Smooth muscle cell (in vitro differentiated cells): ENCODE results near the gene SREBF2. TPM values are rescaled to one million over a fixed set of nuclear protein-coding genes. Genes with fewer than 3 reads are reported as not detected.

Experiments used
- DNase-seq: peaks from one replicate; lab custom pipeline; 2025; ENCODE audit not compliant: unreplicated experiment; lab: John Stamatoyannopoulos, UW
- H2AFZ ChIP-seq: fragments of 200-600 bp; sonication (generic); 2 replicates; pipeline ENCODE4 v1.6.0; 2016; ENCODE audit warnings: antibody characterized with exemption, low read depth, mild to moderate bottlenecking
- H3F3A ChIP-seq: fragments of 200-600 bp; sonication (generic); 2 replicates; pipeline ENCODE4 v1.6.0; 2017; ENCODE audit warnings: antibody characterized with exemption, low read depth
- H3K27ac ChIP-seq: fragments of 200-600 bp; sonication (generic); 2 replicates; pipeline ENCODE4 v1.5.1; 2016; ENCODE audit warnings: low read depth, mild to moderate bottlenecking
- H3K27me3 ChIP-seq: fragments of 200-600 bp; sonication (generic); 2 replicates; pipeline ENCODE4 v1.6.1; 2016; ENCODE audit warnings: low read depth, mild to moderate bottlenecking
- H3K36me3 ChIP-seq: fragments of 200-600 bp; sonication (generic); 2 replicates; pipeline ENCODE4 v1.5.1; 2016; ENCODE audit warnings: low read depth
- H3K4me1 ChIP-seq: fragments of 200-600 bp; sonication (generic); 2 replicates; pipeline ENCODE4 v1.5.1; 2016; ENCODE audit warnings: low read depth
- H3K4me2 ChIP-seq: fragments of 200-600 bp; sonication (generic); 2 replicates; pipeline ENCODE4 v1.6.0; 2016; ENCODE audit warnings: mild to moderate bottlenecking
- H3K4me3 ChIP-seq: fragments of 200-600 bp; sonication (generic); 2 replicates; pipeline ENCODE4 v1.5.1; 2016; ENCODE audit warnings: mild to moderate bottlenecking
- H3K79me2 ChIP-seq: fragments of 200-600 bp; sonication (generic); 2 replicates; pipeline ENCODE4 v1.6.0; 2016; ENCODE audit warnings: low read depth, mild to moderate bottlenecking
- H3K9ac ChIP-seq: fragments of 200-600 bp; sonication (generic); 2 replicates; pipeline ENCODE4 v1.6.0; 2016; ENCODE audit warnings: low read depth
- H3K9me3 ChIP-seq: fragments of 200-600 bp; sonication (generic); replicated peaks from 2 replicates; pipeline ENCODE4 v1.5.1; 2016; ENCODE audit warnings: low read depth
- H4K20me1 ChIP-seq: fragments of 200-600 bp; sonication (generic); 2 replicates; pipeline ENCODE4 v1.6.0; 2016; ENCODE audit warnings: low read depth
- CTCF ChIP-seq: fragments of 200-600 bp; sonication (generic); IDR thresholded peaks from 2 replicates; pipeline ENCODE4 v1.5.1; 2017; ENCODE audit warnings: borderline replicate concordance, mild to moderate bottlenecking, antibody characterized with exemption; ENCODE audit not compliant: insufficient read depth, poor library complexity, severe bottlenecking
- WGBS: methylation state at CpG from one replicate; pipeline ENCODE4 v1.1.7; 2016; ENCODE audit warnings: low lambda C conversion rate; 5-methylcytosine and 5-hydroxymethylcytosine counted together
- polyA plus RNA-seq: library from polyadenylated mRNA; unstranded; fragments of >200 nt; fragmentation: Nextera tagmentation; extraction: Ambion mirVana; gene quantifications from 2 replicates; pipeline ENCODE4 v1.2.1, GENCODE V29; 2016
- total RNA-seq: library from RNA; depleted of rRNA; stranded (reverse); fragments of >200 nt; gene quantifications from 2 replicates; pipeline ENCODE4 v1.2.3, GENCODE V29; 2014

SREBF2 gene
- total and polyA plus RNA-seq, 2 experiments from 2014 or later = 62.9 to 78.2 TPM

- Histone ChIP-seq H3K79me2 (no peaks in the 10 kb centered on the region), H3K4me2 (no peak overlapping the region)
- 96% methylated on average over 2 of the region's 2 CpGs for WGBS
Measured at GRCh38 chr22:41885116-41885515, 52.2 kb downstream of the SREBF2 start.

GRCh38 chr22:41885516-41885915 lies 52.6 kb downstream of the SREBF2 start:
- Histone ChIP-seq H3K27ac (no peak overlapping the region), H3K9ac (no peak overlapping the region), H3K36me3 (peaks cover 45% of the 10 kb centered on the region), H3K27me3 (no peaks in the 10 kb centered on the region), H2AFZ (no peak overlapping the region), H3K79me2 (no peaks in the 10 kb centered on the region), H3K4me3 (no peak overlapping the region), H3K4me1 (no peaks in the 10 kb centered on the region), H3K4me2 (no peak overlapping the region), H4K20me1 (peaks cover 57% of the 10 kb centered on the region), H3F3A (no peaks in the 10 kb centered on the region), H3K9me3 (no peaks in the 10 kb centered on the region)
- DNase-seq = no peak
- no peak for TF ChIP-seq CTCF
- WGBS = 93% methylated on average over 6 of the region's 6 CpGs

More at GRCh38 chr22:41885116-41885515, 52.2 kb downstream of the SREBF2 start:
- no peak for TF ChIP-seq CTCF
- no peak overlapping the region for H3K27ac ChIP-seq
- H3K4me1 ChIP-seq = no peaks in the 10 kb centered on the region
- no peak overlapping the region for H2AFZ ChIP-seq
- peaks cover 45% of the 10 kb centered on the region for H3K36me3 ChIP-seq
- H3K4me3 ChIP-seq = no peak overlapping the region
- H4K20me1 ChIP-seq = peaks cover 53% of the 10 kb centered on the region
- H3K27me3 ChIP-seq = no peaks in the 10 kb centered on the region
- no peaks in the 10 kb centered on the region for H3F3A ChIP-seq
- no peaks in the 10 kb centered on the region for H3K9me3 ChIP-seq
- DNase-seq = no peak
- no peak overlapping the region for H3K9ac ChIP-seq

GRCh38 chr22:41888627-41889200 lies 55.8 kb downstream of the SREBF2 start:
- H3K9ac ChIP-seq = no peak overlapping the region
- TF ChIP-seq CTCF = no peak
- no peaks in the 10 kb centered on the region for H3K27me3 ChIP-seq
- H3K79me2 ChIP-seq = no peaks in the 10 kb centered on the region
- no peak for DNase-seq
- H3K4me3 ChIP-seq = no peak overlapping the region
- H3F3A ChIP-seq = no peaks in the 10 kb centered on the region
- peaks cover 56% of the 10 kb centered on the region for H4K20me1 ChIP-seq
- no peaks in the 10 kb centered on the region for H3K9me3 ChIP-seq
- no peak overlapping the region for H2AFZ ChIP-seq
- H3K27ac ChIP-seq = no peak overlapping the region
- H3K4me1 ChIP-seq = no peaks in the 10 kb centered on the region
- H3K4me2 ChIP-seq = no peak overlapping the region
- 94% methylated on average over 4 of the region's 4 CpGs for WGBS
- peaks cover 37% of the 10 kb centered on the region for H3K36me3 ChIP-seq

GRCh38 chr22:41891407-41891806 lies 58.5 kb downstream of the SREBF2 start:
- Histone ChIP-seq H3K9me3 (no peaks in the 10 kb centered on the region), H3K4me3 (no peak overlapping the region), H3K27me3 (no peaks in the 10 kb centered on the region), H4K20me1 (peaks cover 62% of the 10 kb centered on the region), H3F3A (no peaks in the 10 kb centered on the region), H3K4me2 (no peak overlapping the region), H3K79me2 (no peaks in the 10 kb centered on the region), H3K9ac (no peak overlapping the region), H3K27ac (no peak overlapping the region), H2AFZ (no peak overlapping the region), H3K4me1 (no peaks in the 10 kb centered on the region), H3K36me3 (peaks cover 22% of the 10 kb centered on the region)
- WGBS = 97% methylated on average over 9 of the region's 9 CpGs
- no peak for TF ChIP-seq CTCF
- no peak for DNase-seq
